H9 (cell line): ENCODE results near the gene KRTAP10-6. TPM values are rescaled to one million over a fixed set of nuclear protein-coding genes. Genes with fewer than 3 reads are reported as not detected.

Experiments
- DNase-seq: peaks from one replicate; pipeline ENCODE4 v3.0.0-alpha.2; 2017
- H2AFZ ChIP-seq: one replicate; pipeline ENCODE4 v1.6.1; 2013; ENCODE audit warnings: mild to moderate bottlenecking, low read length, control low read depth, moderate library complexity
- H2AK5ac ChIP-seq: 2 replicates; pipeline ENCODE4 v1.6.1; 2013; ENCODE audit warnings: low read length, control low read depth, mixed read lengths; ENCODE audit not compliant: insufficient read length
- H2BK120ac ChIP-seq: one replicate; pipeline ENCODE4 v1.6.1; 2013; ENCODE audit warnings: low read depth, mild to moderate bottlenecking, low read length, control low read depth, inconsistent platforms; ENCODE audit not compliant: poor library complexity, severe bottlenecking
- H2BK12ac ChIP-seq: 2 replicates; pipeline ENCODE4 v1.6.1; 2013; ENCODE audit warnings: low read length, control low read depth, mixed read lengths, low read depth; ENCODE audit not compliant: insufficient read length
- H2BK15ac ChIP-seq: 2 replicates; pipeline ENCODE4 v1.6.1; 2013; ENCODE audit warnings: low read depth, low read length, control low read depth
- H2BK20ac ChIP-seq: one replicate; pipeline ENCODE4 v1.6.1; 2013; ENCODE audit warnings: low read depth, mild to moderate bottlenecking, low read length, control low read depth, inconsistent platforms; ENCODE audit not compliant: poor library complexity, severe bottlenecking
- H2BK5ac ChIP-seq: 2 replicates; pipeline ENCODE4 v1.6.1; 2013; ENCODE audit warnings: low read length, control low read depth, mixed read lengths; ENCODE audit not compliant: insufficient read length
- H3K14ac ChIP-seq: 2 replicates; pipeline ENCODE4 v1.6.1; 2013; ENCODE audit warnings: low read length, control low read depth; ENCODE audit not compliant: insufficient read depth
- H3K18ac ChIP-seq: 2 replicates; pipeline ENCODE4 v1.6.1; 2013; ENCODE audit warnings: low read depth, mild to moderate bottlenecking, mixed read lengths, low read length, control low read depth; ENCODE audit not compliant: insufficient read length
- H3K23ac ChIP-seq: 2 replicates; pipeline ENCODE4 v1.6.1; 2013; ENCODE audit warnings: low read length, control low read depth, mixed read lengths, low read depth; ENCODE audit not compliant: insufficient read length
- H3K23me2 ChIP-seq: 2 replicates; pipeline ENCODE4 v1.6.1; 2013; ENCODE audit warnings: low read depth, mild to moderate bottlenecking, mixed read lengths, low read length, control low read depth; ENCODE audit not compliant: insufficient read length, poor library complexity, severe bottlenecking
- H3K27ac ChIP-seq: 2 replicates; pipeline ENCODE4 v1.5.1; 2013; ENCODE audit warnings: low read length, control low read depth, mixed read lengths, low read depth; ENCODE audit not compliant: insufficient read length
- H3K27me3 ChIP-seq: 2 replicates; pipeline ENCODE4 v1.6.1; 2013; ENCODE audit warnings: low read length, control low read depth, inconsistent platforms; ENCODE audit not compliant: insufficient read depth
- H3K4ac ChIP-seq: 2 replicates; pipeline ENCODE4 v1.6.1; 2013; ENCODE audit warnings: low read depth, mild to moderate bottlenecking, control low read depth, inconsistent platforms, low read length, moderate library complexity
- H3K4me1 ChIP-seq: 2 replicates; pipeline ENCODE4 v1.6.1; 2013; ENCODE audit warnings: low read length, control low read depth, inconsistent platforms; ENCODE audit not compliant: insufficient read depth
- H3K4me2 ChIP-seq: 2 replicates; pipeline ENCODE4 v1.6.1; 2013; ENCODE audit warnings: low read length, control low read depth, mixed read lengths; ENCODE audit not compliant: insufficient read length, insufficient read depth
- H3K56ac ChIP-seq: 2 replicates; pipeline ENCODE4 v1.6.1; 2013; ENCODE audit warnings: low read depth, mild to moderate bottlenecking, mixed read lengths, low read length, control low read depth; ENCODE audit not compliant: insufficient read length
- H3K79me1 ChIP-seq: 2 replicates; pipeline ENCODE4 v1.6.1; 2013; ENCODE audit warnings: low read depth, mild to moderate bottlenecking, moderate library complexity, low read length, control low read depth, inconsistent platforms; ENCODE audit not compliant: insufficient read depth, poor library complexity, severe bottlenecking
- H3K79me2 ChIP-seq: 2 replicates; pipeline ENCODE4 v1.6.1; 2013; ENCODE audit warnings: low read length, control low read depth, inconsistent platforms; ENCODE audit not compliant: insufficient read depth
- H3K9ac ChIP-seq: 2 replicates; pipeline ENCODE4 v1.6.1; 2013; ENCODE audit warnings: low read length, control low read depth, mixed read lengths; ENCODE audit not compliant: insufficient read length; ENCODE audit errors: extremely low read depth
- H3K9me3 ChIP-seq: one replicate; pipeline ENCODE4 v1.6.1; 2013; ENCODE audit warnings: low read depth, low read length, inconsistent platforms; ENCODE audit not compliant: control insufficient read depth
- H3T11ph ChIP-seq: one replicate; pipeline ENCODE4 v1.6.1; 2013; ENCODE audit warnings: mild to moderate bottlenecking, low read length, control low read depth, inconsistent platforms
- H4K20me1 ChIP-seq: one replicate; pipeline ENCODE4 v1.6.1; 2013; ENCODE audit not compliant: control insufficient read depth, insufficient read length, insufficient read depth
- H4K5ac ChIP-seq: 2 replicates; pipeline ENCODE4 v1.6.1; 2013; ENCODE audit warnings: low read depth, mild to moderate bottlenecking, mixed read lengths, low read length, control low read depth; ENCODE audit not compliant: insufficient read length
- H4K8ac ChIP-seq: replicated peaks from 2 replicates; pipeline ENCODE4 v1.6.1; 2013; ENCODE audit warnings: low read length, control low read depth, mixed read lengths, low read depth; ENCODE audit not compliant: insufficient read length
- H4K91ac ChIP-seq: 2 replicates; pipeline ENCODE4 v1.6.1; 2013; ENCODE audit warnings: low read depth, mild to moderate bottlenecking, moderate library complexity, mixed read lengths, low read length, control low read depth; ENCODE audit not compliant: insufficient read length
- H3K27ac Mint-ChIP-seq, 3 experiments: 2 replicates in 2 of 3; 3 replicates in 1 of 3; pipeline ENCODE4 v1.8.0; 2020 to 2021; ENCODE audit warnings: mixed read lengths in 3 of 3, mild to moderate bottlenecking in 1 of 3, moderate library complexity in 1 of 3
- H3K27me3 Mint-ChIP-seq: 2 replicates; pipeline ENCODE4 v1.8.0; 2021; ENCODE audit warnings: low read depth, mild to moderate bottlenecking, moderate library complexity, mixed read lengths
- H3K36me3 Mint-ChIP-seq, 3 experiments: 2 replicates in 2 of 3; 3 replicates in 1 of 3; pipeline ENCODE4 v1.8.0; 2020 to 2021; ENCODE audit warnings: low read depth in 3 of 3, mixed read lengths in 3 of 3; ENCODE audit not compliant: insufficient read depth in 1 of 3
- H3K4me1 Mint-ChIP-seq, 2 experiments: 2 replicates each; pipeline ENCODE4 v1.8.0; 2020; ENCODE audit warnings: mixed read lengths in 2 of 2
- H3K4me3 Mint-ChIP-seq, 2 experiments: 2 replicates in 1 of 2; 3 replicates in 1 of 2; pipeline ENCODE4 v1.8.0; 2020 to 2021; ENCODE audit warnings: mild to moderate bottlenecking in 2 of 2, mixed read lengths in 2 of 2, moderate library complexity in 1 of 2
- H3K9me3 Mint-ChIP-seq, 2 experiments: 2 replicates in 1 of 2; 3 replicates in 1 of 2; pipeline ENCODE4 v1.8.0; 2020; ENCODE audit warnings: mild to moderate bottlenecking in 2 of 2, mixed read lengths in 2 of 2, moderate library complexity in 1 of 2
- CTCF ChIP-seq: fragments of 200-600 bp; sonication (generic); conservative IDR thresholded peaks from 3 replicates; pipeline ENCODE4 v1.8.0; 2021; ENCODE audit warnings: antibody characterized with exemption, mild to moderate bottlenecking
- WGBS: extraction: QIAGEN DNeasy Blood & Tissue Kit; methylation state at CpG from one replicate; pipeline ENCODE4 v1.1.7; 2013; ENCODE audit warnings: missing lambda C conversion rate, low lambda C conversion rate, mixed read lengths; ENCODE audit not compliant: insufficient read length; ENCODE audit errors: extremely low coverage; 5-methylcytosine and 5-hydroxymethylcytosine counted together
- total RNA-seq: library from RNA; stranded (reverse); gene quantifications from 2 replicates; pipeline ENCODE4 v1.2.1, GENCODE V29; 2021

The KRTAP10-6 gene
- total RNA-seq, 1 experiment from 2014 or later = not detected

- Histone ChIP-seq H3K4ac (no peak overlapping the region), H3K79me2 (no peaks in the 10 kb centered on the region), H4K8ac (no peak overlapping the region), H4K20me1 (no peaks in the 10 kb centered on the region), H4K5ac (no peak overlapping the region), H3K9me3 (no peaks in the 10 kb centered on the region), H2BK5ac (no peak overlapping the region), H3K79me1 (no peaks in the 10 kb centered on the region), H2BK12ac (no peak overlapping the region), H2BK20ac (no peak overlapping the region), H3K56ac (no peak overlapping the region), H3K27ac (no peak overlapping the region), H3K4me2 (no peak overlapping the region), H3K23ac (no peak overlapping the region), H2AK5ac (no peak overlapping the region), H4K91ac (no peak overlapping the region), H3K14ac (no peak overlapping the region; the same call in 1 of the 2 replicates), H3K4me1 (no peaks in the 10 kb centered on the region), H3T11ph (no peak overlapping the region), H2BK120ac (no peak overlapping the region), H3K23me2 (no peaks in the 10 kb centered on the region), H3K18ac (peak overlapping the region; percentile 44), H2AFZ (no peak overlapping the region), H3K9ac (no peak overlapping the region), H3K27me3 (no peaks in the 10 kb centered on the region), H2BK15ac (no peak overlapping the region)
- H3K27ac Mint-ChIP-seq = peak overlapping the region in 1 of 3 experiments; percentile 82; a peak in 2 of 7 replicates
- H3K9me3 Mint-ChIP-seq = peaks cover 0 to 2% of the 10 kb centered on the region in 2 experiments; a peak in 2 of 5 replicates
- peaks cover 11% of the 10 kb centered on the region for H3K27me3 Mint-ChIP-seq
- H3K36me3 Mint-ChIP-seq = peaks cover 0 to 4% (median 0%) of the 10 kb centered on the region in 3 experiments; a peak in 1 of 7 replicates
- TF ChIP-seq CTCF = no peak
- H3K4me3 Mint-ChIP-seq = no peak overlapping the region; a peak in 1 of 5 replicates
- no CpG with 5 or more reads among the region's 23 CpGs for WGBS
- no peak for DNase-seq
- peaks cover 33 to 37% of the 10 kb centered on the region in 2 experiments for H3K4me1 Mint-ChIP-seq
Measured at GRCh38 chr21:44601596-44602462, 9.5 kb upstream of the KRTAP10-6 start.
